RWPE1 (cell line): ENCODE measurements around the gene GRID1.

Source experiments
- CTCF ChIA-PET: fragments of 350-600 bp; sonication (Branson Sonifier 250); formaldehyde crosslinking; extraction: SDS; loops from one replicate; lab custom pipeline; 2021; lab: Yijun Ruan, JAX
- POLR2A ChIA-PET: fragments of 400-600 bp; formaldehyde crosslinking; extraction: SDS; loops from one replicate; lab custom pipeline; 2020; ENCODE audit warnings: antibody characterized with exemption; ENCODE audit not compliant: low non-redundant PET; lab: Yijun Ruan, JAX
- DNase-seq: peaks from one replicate; pipeline ENCODE4 v3.0.0; 2012; ENCODE audit warnings: low spot score
- H3K27ac ChIP-seq: fragments of 450-650 bp; 2 replicates; pipeline ENCODE4 v1.5.1; 2017
- CTCF ChIP-seq: fragments of 450-650 bp; conservative IDR thresholded peaks from 2 replicates; pipeline ENCODE4 v1.5.1; 2017; ENCODE audit warnings: low read depth, mild to moderate bottlenecking

Gene GRID1

GRCh38 chr10:85645053-85645452 is 721.5 kb downstream of the GRID1 start:
- POLR2A ChIA-PET: no interaction called here
- CTCF ChIA-PET: no interaction called here
- H3K27ac ChIP-seq: no peak overlapping the region
- no peak for TF ChIP-seq CTCF
- DNase-seq: no peak

- no peak for TF ChIP-seq CTCF
- DNase-seq: peak; percentile 75
- ChIA-PET CTCF (interaction anchor here (0.9 kb wide), 1 partner anchor 9 kb away, joined by 3 read pairs; no protein-coding TSS in a partner anchor), POLR2A (no interaction called here)
- peak overlapping the region; percentile 58; the same call in 1 of the 2 replicates for H3K27ac ChIP-seq
Observed at GRCh38 chr10:85643845-85644525, 722.6 kb downstream of the GRID1 start.

GRCh38 chr10:85643171-85643844 is 723.3 kb downstream of the GRID1 start:
- no peak for TF ChIP-seq CTCF
- DNase-seq: no peak
- ChIA-PET CTCF (interaction anchor here (0.9 kb wide), 1 partner anchor 9 kb away, joined by 3 read pairs; no protein-coding TSS in a partner anchor), POLR2A (no interaction called here)
- peak overlapping the region; percentile 80 for H3K27ac ChIP-seq

- CTCF ChIA-PET: interaction anchor here (0.9 kb wide), 1 partner anchor 8 kb away, joined by 3 read pairs; no protein-coding TSS in a partner anchor
- POLR2A ChIA-PET: no interaction called here
- H3K27ac ChIP-seq: peak overlapping the region; percentile 80
- DNase-seq: peak; percentile 89
- TF ChIP-seq CTCF: no peak
Observed at GRCh38 chr10:85642421-85643170, 724.0 kb downstream of the GRID1 start.

GRCh38 chr10:85642082-85642420 is 724.5 kb downstream of the GRID1 start:
- ChIA-PET POLR2A (no interaction called here), CTCF (no interaction called here)
- peak; percentile 16 for DNase-seq
- no peak for TF ChIP-seq CTCF
- H3K27ac ChIP-seq: peak overlapping the region; percentile 67

GRCh38 chr10:85641479-85642009 is 725.1 kb downstream of the GRID1 start:
- CTCF ChIA-PET: no interaction called here
- DNase-seq: no peak
- peak overlapping the region; percentile 67 for H3K27ac ChIP-seq
- no peak for TF ChIP-seq CTCF
- POLR2A ChIA-PET: no interaction called here
